ENCODE results near the gene TMPRSS15. TPM values are rescaled to one million over a fixed set of nuclear protein-coding genes. Genes with fewer than 3 reads are reported as not detected.
A peak's percentile ranks its signal among the peaks of the same experiment; 100 is the strongest.

Gene TMPRSS15
- total RNA-seq, 1 experiment from 2014 or later = not detected

GRCh38 chr21:18334066-18334465 is 69.5 kb downstream of the TMPRSS15 start:
- H3K36me3 ChIP-seq (ENCODE audit: insufficient read depth, low read length, poor library complexity, severe bottlenecking) = no peaks in the 10 kb centered on the region
- H3K4me1 ChIP-seq (ENCODE audit: insufficient read depth, low read length, poor library complexity, severe bottlenecking) = no peaks in the 10 kb centered on the region
- H3K9me3 ChIP-seq (ENCODE audit: low read depth, low read length, poor library complexity, severe bottlenecking) = peaks cover 3% of the 10 kb centered on the region
- peak; percentile 3 for DNase-seq (ENCODE audit: low spot score)
- POLR2A ChIA-PET (ENCODE audit: low non-redundant PET) = no interaction called here
- CTCF ChIA-PET = no interaction called here
- H3K4me3 ChIP-seq (ENCODE audit: low read depth, low read length, poor library complexity, severe bottlenecking) = no peak overlapping the region
- no peak for TF ChIP-seq EZH2 (IDR thresholded peaks at IDR 0.05; ENCODE audit: borderline replicate concordance, low read depth, low read length, poor library complexity, severe bottlenecking)
- TF ChIP-seq, protein P1, sequence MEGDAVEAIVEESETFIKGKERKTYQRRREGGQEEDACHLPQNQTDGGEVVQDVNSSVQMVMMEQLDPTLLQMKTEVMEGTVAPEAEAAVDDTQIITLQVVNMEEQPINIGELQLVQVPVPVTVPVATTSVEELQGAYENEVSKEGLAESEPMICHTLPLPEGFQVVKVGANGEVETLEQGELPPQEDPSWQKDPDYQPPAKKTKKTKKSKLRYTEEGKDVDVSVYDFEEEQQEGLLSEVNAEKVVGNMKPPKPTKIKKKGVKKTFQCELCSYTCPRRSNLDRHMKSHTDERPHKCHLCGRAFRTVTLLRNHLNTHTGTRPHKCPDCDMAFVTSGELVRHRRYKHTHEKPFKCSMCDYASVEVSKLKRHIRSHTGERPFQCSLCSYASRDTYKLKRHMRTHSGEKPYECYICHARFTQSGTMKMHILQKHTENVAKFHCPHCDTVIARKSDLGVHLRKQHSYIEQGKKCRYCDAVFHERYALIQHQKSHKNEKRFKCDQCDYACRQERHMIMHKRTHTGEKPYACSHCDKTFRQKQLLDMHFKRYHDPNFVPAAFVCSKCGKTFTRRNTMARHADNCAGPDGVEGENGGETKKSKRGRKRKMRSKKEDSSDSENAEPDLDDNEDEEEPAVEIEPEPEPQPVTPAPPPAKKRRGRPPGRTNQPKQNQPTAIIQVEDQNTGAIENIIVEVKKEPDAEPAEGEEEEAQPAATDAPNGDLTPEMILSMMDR (conservative IDR thresholded peaks at IDR 0.05; ENCODE audit: low read depth, low read length) = no peak
- H3K27me3 ChIP-seq (replicated peaks; ENCODE audit: insufficient read depth, low read depth, low read length, poor library complexity) = no peaks in the 10 kb centered on the region
- H3K27ac ChIP-seq (ENCODE audit: low read depth, low read length, poor library complexity, severe bottlenecking) = no peak overlapping the region
- no TSS peak for BruUV-seq (replicated peaks)
- intact Hi-C loops (cut with micrococcal nuclease; ENCODE audit: unreplicated experiment) = no loop called here

DNA sequence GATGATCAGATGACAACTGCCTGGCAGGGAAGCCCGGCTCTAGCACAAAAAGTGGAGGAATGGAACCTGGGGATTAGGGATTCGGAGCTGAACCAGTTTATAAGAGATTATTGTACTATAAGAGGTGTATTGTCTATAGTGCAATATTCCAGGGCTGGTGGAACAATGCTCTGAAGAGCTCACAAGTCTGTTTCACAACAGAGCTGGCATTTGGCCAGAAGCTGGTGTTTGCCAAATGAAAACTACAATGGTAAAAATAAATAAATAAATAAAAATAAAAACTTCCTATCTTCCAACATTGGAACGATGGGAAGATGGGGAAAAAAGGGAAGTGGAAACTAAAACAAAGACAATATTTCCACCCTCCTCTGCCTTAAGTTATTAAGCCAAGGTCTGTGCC is 85.4 kb downstream of the TMPRSS15 start:
- intact Hi-C loops (cut with micrococcal nuclease; ENCODE audit: unreplicated experiment) = no loop called here
- BruUV-seq (replicated peaks) = no TSS peak
- no peaks in the 10 kb centered on the region for H3K9me3 ChIP-seq (ENCODE audit: low read depth, low read length, poor library complexity, severe bottlenecking)
- no peak overlapping the region for H3K4me3 ChIP-seq (ENCODE audit: low read depth, low read length, poor library complexity, severe bottlenecking)
- DNase-seq (ENCODE audit: low spot score) = peak; percentile 1
- no peaks in the 10 kb centered on the region for H3K27me3 ChIP-seq (replicated peaks; ENCODE audit: insufficient read depth, low read depth, low read length, poor library complexity)
- no peaks in the 10 kb centered on the region for H3K4me1 ChIP-seq (ENCODE audit: insufficient read depth, low read length, poor library complexity, severe bottlenecking)
- H3K27ac ChIP-seq (ENCODE audit: low read depth, low read length, poor library complexity, severe bottlenecking) = no peak overlapping the region
- ChIA-PET CTCF (no interaction called here), POLR2A (ENCODE audit: low non-redundant PET) (no interaction called here)
- H3K36me3 ChIP-seq (ENCODE audit: insufficient read depth, low read length, poor library complexity, severe bottlenecking) = no peaks in the 10 kb centered on the region
- no peak for TF ChIP-seq EZH2 (IDR thresholded peaks at IDR 0.05; ENCODE audit: borderline replicate concordance, low read depth, low read length, poor library complexity, severe bottlenecking)
- TF ChIP-seq, protein P1 (conservative IDR thresholded peaks at IDR 0.05; ENCODE audit: low read depth, low read length) = no peak

DNA sequence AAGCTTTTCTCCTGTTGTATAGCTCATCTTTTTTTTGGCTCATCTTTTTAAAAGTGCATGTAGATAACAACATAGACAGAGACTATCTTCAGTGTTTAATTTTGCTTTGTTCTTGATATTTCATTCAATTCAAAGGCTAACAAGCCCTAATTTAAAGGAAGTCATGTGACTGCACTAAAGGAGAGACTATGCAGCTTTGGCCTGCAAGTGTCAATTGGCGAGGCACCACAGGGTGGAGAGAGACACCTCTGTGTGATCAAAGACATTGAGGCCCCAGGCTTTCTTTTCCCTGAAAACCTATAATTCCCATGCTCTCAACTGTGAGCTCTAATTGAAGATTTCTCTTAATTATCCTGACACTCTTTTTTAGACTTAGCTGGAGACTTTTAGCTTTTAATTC is 105.4 kb downstream of the TMPRSS15 start:
- peak; percentile 3 for DNase-seq (ENCODE audit: low spot score)
- no TSS peak for BruUV-seq (replicated peaks)
- Histone ChIP-seq H3K9me3 (ENCODE audit: low read depth, low read length, poor library complexity, severe bottlenecking) (no peaks in the 10 kb centered on the region), H3K4me1 (ENCODE audit: insufficient read depth, low read length, poor library complexity, severe bottlenecking) (no peaks in the 10 kb centered on the region), H3K27ac (ENCODE audit: low read depth, low read length, poor library complexity, severe bottlenecking) (no peak overlapping the region), H3K36me3 (ENCODE audit: insufficient read depth, low read length, poor library complexity, severe bottlenecking) (no peaks in the 10 kb centered on the region), H3K27me3 (replicated peaks; ENCODE audit: insufficient read depth, low read depth, low read length, poor library complexity) (no peaks in the 10 kb centered on the region), H3K4me3 (ENCODE audit: low read depth, low read length, poor library complexity, severe bottlenecking) (no peak overlapping the region)
- ChIA-PET CTCF (no interaction called here), POLR2A (ENCODE audit: low non-redundant PET) (no interaction called here)
- TF ChIP-seq, protein P1 (conservative IDR thresholded peaks at IDR 0.05; ENCODE audit: low read depth, low read length) = no peak
- TF ChIP-seq EZH2 (IDR thresholded peaks at IDR 0.05; ENCODE audit: borderline replicate concordance, low read depth, low read length, poor library complexity, severe bottlenecking) = no peak
- intact Hi-C loops (cut with micrococcal nuclease; ENCODE audit: unreplicated experiment) = loop anchor here (10.0 kb wide), 1 partner anchor 657 kb away; no protein-coding TSS in a partner anchor

Measured in A673 (cell line).